ENCODE measurements around the gene DNMT3B.

GRCh38 chr20:32839982-32840285 is 77.7 kb downstream of the DNMT3B start:
- TF ChIP-seq CTCF (IDR thresholded peaks at IDR 0.05) (no peak), POLR2A (IDR thresholded peaks at IDR 0.05) (no peak)
